ENCODE data around the gene RASAL2.

DNA sequence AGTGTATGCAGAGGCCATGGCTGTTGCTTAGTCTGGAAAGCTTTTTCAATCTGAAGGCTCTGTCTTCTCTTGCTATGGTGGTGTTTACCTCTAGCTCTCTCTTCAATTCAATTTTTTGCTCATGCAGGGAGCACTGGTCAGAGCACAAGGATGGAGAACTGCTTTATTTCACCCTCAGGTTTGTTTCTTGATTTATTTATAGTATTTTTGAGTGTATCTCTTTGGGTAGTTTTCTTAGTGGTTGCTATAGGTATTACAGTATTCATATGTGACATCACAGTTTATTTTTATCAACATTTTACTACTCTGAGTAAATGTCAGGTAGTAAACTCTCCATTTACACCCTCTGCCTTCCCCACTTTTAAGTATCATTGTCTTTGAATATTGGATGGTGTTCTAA lies 147.9 kb downstream of the RASAL2 start:
- TF ChIP-seq POLR2A (IDR thresholded peaks at IDR 0.05; ENCODE audit: low read depth, low read length) = no peak
- TF ChIP-seq, protein P1, sequence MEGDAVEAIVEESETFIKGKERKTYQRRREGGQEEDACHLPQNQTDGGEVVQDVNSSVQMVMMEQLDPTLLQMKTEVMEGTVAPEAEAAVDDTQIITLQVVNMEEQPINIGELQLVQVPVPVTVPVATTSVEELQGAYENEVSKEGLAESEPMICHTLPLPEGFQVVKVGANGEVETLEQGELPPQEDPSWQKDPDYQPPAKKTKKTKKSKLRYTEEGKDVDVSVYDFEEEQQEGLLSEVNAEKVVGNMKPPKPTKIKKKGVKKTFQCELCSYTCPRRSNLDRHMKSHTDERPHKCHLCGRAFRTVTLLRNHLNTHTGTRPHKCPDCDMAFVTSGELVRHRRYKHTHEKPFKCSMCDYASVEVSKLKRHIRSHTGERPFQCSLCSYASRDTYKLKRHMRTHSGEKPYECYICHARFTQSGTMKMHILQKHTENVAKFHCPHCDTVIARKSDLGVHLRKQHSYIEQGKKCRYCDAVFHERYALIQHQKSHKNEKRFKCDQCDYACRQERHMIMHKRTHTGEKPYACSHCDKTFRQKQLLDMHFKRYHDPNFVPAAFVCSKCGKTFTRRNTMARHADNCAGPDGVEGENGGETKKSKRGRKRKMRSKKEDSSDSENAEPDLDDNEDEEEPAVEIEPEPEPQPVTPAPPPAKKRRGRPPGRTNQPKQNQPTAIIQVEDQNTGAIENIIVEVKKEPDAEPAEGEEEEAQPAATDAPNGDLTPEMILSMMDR (conservative IDR thresholded peaks at IDR 0.05; ENCODE audit: low read depth, low read length) = 0 out of 2 replicates have a peak, but pooled peaks have one; percentile 20
- TF ChIP-seq RAD21 (IDR thresholded peaks at IDR 0.05; ENCODE audit: low read length) = no peak
- no peak for TF ChIP-seq RCOR1 (IDR thresholded peaks at IDR 0.05; ENCODE audit: insufficient replicate concordance, low read length)
- no peak for TF ChIP-seq MAFK (IDR thresholded peaks at IDR 0.05; ENCODE audit: low read depth, low read length)
- TF ChIP-seq, protein P2, sequence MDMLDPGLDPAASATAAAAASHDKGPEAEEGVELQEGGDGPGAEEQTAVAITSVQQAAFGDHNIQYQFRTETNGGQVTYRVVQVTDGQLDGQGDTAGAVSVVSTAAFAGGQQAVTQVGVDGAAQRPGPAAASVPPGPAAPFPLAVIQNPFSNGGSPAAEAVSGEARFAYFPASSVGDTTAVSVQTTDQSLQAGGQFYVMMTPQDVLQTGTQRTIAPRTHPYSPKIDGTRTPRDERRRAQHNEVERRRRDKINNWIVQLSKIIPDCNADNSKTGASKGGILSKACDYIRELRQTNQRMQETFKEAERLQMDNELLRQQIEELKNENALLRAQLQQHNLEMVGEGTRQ (IDR thresholded peaks at IDR 0.05; ENCODE audit: low read depth, low read length) = no peak
- TF ChIP-seq BHLHE40 (IDR thresholded peaks at IDR 0.05; ENCODE audit: low read depth, low read length) = no peak
- TF ChIP-seq CEBPB (IDR thresholded peaks at IDR 0.05; ENCODE audit: low read depth, low read length) = no peak
- no peak for TF ChIP-seq RFX5 (IDR thresholded peaks at IDR 0.05; ENCODE audit: low read depth, low read length)
- no peak for TF ChIP-seq SMC3 (IDR thresholded peaks at IDR 0.05; ENCODE audit: low read depth, low read length)
- no peak for TF ChIP-seq NFE2L2 (IDR thresholded peaks at IDR 0.05; ENCODE audit: low read depth, low read length)
